Measurements from ENCODE around the gene ABCB6.

ABCB6 gene

GRCh38 chr2:219186754-219187456, 31.9 kb downstream of the ABCB6 start:
- in situ Hi-C loops (cut with MboI; ENCODE audit: low sequenced_read_pairs) = no loop called here

GRCh38 chr2:219184121-219184520, 34.6 kb downstream of the ABCB6 start:
- in situ Hi-C loops (cut with MboI; ENCODE audit: low sequenced_read_pairs) = no loop called here

GRCh38 chr2:219183151-219183772, 35.5 kb downstream of the ABCB6 start:
- in situ Hi-C loops (cut with MboI; ENCODE audit: low sequenced_read_pairs) = no loop called here

GRCh38 chr2:219182331-219183150, 36.2 kb downstream of the ABCB6 start:
- in situ Hi-C loops (cut with MboI; ENCODE audit: low sequenced_read_pairs) = no loop called here

- in situ Hi-C loops (cut with MboI; ENCODE audit: low sequenced_read_pairs) = no loop called here
Observed at GRCh38 chr2:219181531-219181930, 37.2 kb downstream of the ABCB6 start.

- in situ Hi-C loops (cut with MboI; ENCODE audit: low sequenced_read_pairs) = no loop called here
Observed at GRCh38 chr2:219180961-219181360, 37.8 kb downstream of the ABCB6 start.

- in situ Hi-C loops (cut with MboI; ENCODE audit: low sequenced_read_pairs) = no loop called here
Observed at GRCh38 chr2:219179601-219180465, 38.9 kb downstream of the ABCB6 start.

- in situ Hi-C loops (cut with MboI; ENCODE audit: low sequenced_read_pairs) = no loop called here
Observed at GRCh38 chr2:219178377-219179175, 40.2 kb downstream of the ABCB6 start.

GRCh38 chr2:219177552-219178376, 41.0 kb downstream of the ABCB6 start, which contains the start of gene RETREG2:
Gene RETREG2, plus strand, starts transcription at chr2:219178275. Its CDS starts 78 bp downstream, at chr2:219178353.
- in situ Hi-C loops (cut with MboI; ENCODE audit: low sequenced_read_pairs) = no loop called here

GRCh38 chr2:219176818-219177551, 41.8 kb downstream of the ABCB6 start, which contains the start of gene CNPPD1:
Gene CNPPD1, minus strand, starts transcription at chr2:219176925. Its CDS starts 97 bp downstream, at chr2:219176828.
- in situ Hi-C loops (cut with MboI; ENCODE audit: low sequenced_read_pairs) = no loop called here

- in situ Hi-C loops (cut with MboI; ENCODE audit: low sequenced_read_pairs) = no loop called here
Observed at GRCh38 chr2:219175928-219176817, 42.6 kb downstream of the ABCB6 start.

- in situ Hi-C loops (cut with MboI; ENCODE audit: low sequenced_read_pairs) = no loop called here
Observed at GRCh38 chr2:219175486-219175885, 43.3 kb downstream of the ABCB6 start.

GRCh38 chr2:219174801-219175200, 44.0 kb downstream of the ABCB6 start:
- in situ Hi-C loops (cut with MboI; ENCODE audit: low sequenced_read_pairs) = no loop called here

GRCh38 chr2:219174146-219174545, 44.6 kb downstream of the ABCB6 start:
- in situ Hi-C loops (cut with MboI; ENCODE audit: low sequenced_read_pairs) = no loop called here

GRCh38 chr2:219173176-219173575, 45.6 kb downstream of the ABCB6 start:
- in situ Hi-C loops (cut with MboI; ENCODE audit: low sequenced_read_pairs) = no loop called here

GRCh38 chr2:219172231-219173154, 46.3 kb downstream of the ABCB6 start:
- in situ Hi-C loops (cut with MboI; ENCODE audit: low sequenced_read_pairs) = no loop called here
